ENCODE measurements around the gene HTRA3. TPM values are rescaled to one million over a fixed set of nuclear protein-coding genes. Genes with fewer than 3 reads are reported as not detected.

HTRA3 gene
- total RNA-seq, 1 experiment from 2014 or later: 2.3 TPM

- Mint-ChIP-seq H3K27me3 (ENCODE audit: low read depth) (no peaks in the 10 kb centered on the region; the same call in 1 of the 2 replicates), H3K27ac (no peak overlapping the region), H3K4me3 (no peak overlapping the region), H3K9me3 (no peaks in the 10 kb centered on the region), H3K36me3 (no peaks in the 10 kb centered on the region), H3K4me1 (no peaks in the 10 kb centered on the region)
- CTCF ChIA-PET: interaction anchor here (0.6 to 3.2 kb wide), 42 partner anchors 9 to 365 kb away, joined by 3 to 30 read pairs (median 4); partner anchors contain the start of gene HTRA3
- ATAC-seq (peak; percentile 89), DNase-seq (ENCODE audit: low spot score) (peak; percentile 95)
- POLR2A ChIA-PET: interaction anchor here (0.9 kb wide), 1 partner anchor 65 kb away, joined by 5 read pairs; no protein-coding TSS in a partner anchor
- TF ChIP-seq, protein P1, sequence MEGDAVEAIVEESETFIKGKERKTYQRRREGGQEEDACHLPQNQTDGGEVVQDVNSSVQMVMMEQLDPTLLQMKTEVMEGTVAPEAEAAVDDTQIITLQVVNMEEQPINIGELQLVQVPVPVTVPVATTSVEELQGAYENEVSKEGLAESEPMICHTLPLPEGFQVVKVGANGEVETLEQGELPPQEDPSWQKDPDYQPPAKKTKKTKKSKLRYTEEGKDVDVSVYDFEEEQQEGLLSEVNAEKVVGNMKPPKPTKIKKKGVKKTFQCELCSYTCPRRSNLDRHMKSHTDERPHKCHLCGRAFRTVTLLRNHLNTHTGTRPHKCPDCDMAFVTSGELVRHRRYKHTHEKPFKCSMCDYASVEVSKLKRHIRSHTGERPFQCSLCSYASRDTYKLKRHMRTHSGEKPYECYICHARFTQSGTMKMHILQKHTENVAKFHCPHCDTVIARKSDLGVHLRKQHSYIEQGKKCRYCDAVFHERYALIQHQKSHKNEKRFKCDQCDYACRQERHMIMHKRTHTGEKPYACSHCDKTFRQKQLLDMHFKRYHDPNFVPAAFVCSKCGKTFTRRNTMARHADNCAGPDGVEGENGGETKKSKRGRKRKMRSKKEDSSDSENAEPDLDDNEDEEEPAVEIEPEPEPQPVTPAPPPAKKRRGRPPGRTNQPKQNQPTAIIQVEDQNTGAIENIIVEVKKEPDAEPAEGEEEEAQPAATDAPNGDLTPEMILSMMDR (IDR thresholded peaks at IDR 0.05): peak; percentile 96
- TF ChIP-seq ETV6 (CRISPR knock-in tag; IDR thresholded peaks at IDR 0.05) (peak; percentile 38; the same call in 1 of the 2 replicates), MAX (CRISPR knock-in tag; IDR thresholded peaks at IDR 0.05) (peak; percentile 69; the same call in 1 of the 2 replicates), ESRRA (CRISPR knock-in tag; IDR thresholded peaks at IDR 0.05; ENCODE audit: borderline replicate concordance) (no peak), NFYB (CRISPR knock-in tag; conservative IDR thresholded peaks at IDR 0.05; ENCODE audit: low read depth) (no peak), KAT7 (CRISPR knock-in tag; IDR thresholded peaks at IDR 0.05; ENCODE audit: borderline replicate concordance) (no peak), FOXP1 (CRISPR knock-in tag; IDR thresholded peaks at IDR 0.05; ENCODE audit: borderline replicate concordance) (no peak), ZNF423 (CRISPR knock-in tag; IDR thresholded peaks at IDR 0.05) (0 out of 2 replicates have a peak, but pooled peaks have one; percentile 34), TCF7 (CRISPR knock-in tag; IDR thresholded peaks at IDR 0.05; ENCODE audit: low read depth) (no peak)
- TF ChIP-seq, protein P2, sequence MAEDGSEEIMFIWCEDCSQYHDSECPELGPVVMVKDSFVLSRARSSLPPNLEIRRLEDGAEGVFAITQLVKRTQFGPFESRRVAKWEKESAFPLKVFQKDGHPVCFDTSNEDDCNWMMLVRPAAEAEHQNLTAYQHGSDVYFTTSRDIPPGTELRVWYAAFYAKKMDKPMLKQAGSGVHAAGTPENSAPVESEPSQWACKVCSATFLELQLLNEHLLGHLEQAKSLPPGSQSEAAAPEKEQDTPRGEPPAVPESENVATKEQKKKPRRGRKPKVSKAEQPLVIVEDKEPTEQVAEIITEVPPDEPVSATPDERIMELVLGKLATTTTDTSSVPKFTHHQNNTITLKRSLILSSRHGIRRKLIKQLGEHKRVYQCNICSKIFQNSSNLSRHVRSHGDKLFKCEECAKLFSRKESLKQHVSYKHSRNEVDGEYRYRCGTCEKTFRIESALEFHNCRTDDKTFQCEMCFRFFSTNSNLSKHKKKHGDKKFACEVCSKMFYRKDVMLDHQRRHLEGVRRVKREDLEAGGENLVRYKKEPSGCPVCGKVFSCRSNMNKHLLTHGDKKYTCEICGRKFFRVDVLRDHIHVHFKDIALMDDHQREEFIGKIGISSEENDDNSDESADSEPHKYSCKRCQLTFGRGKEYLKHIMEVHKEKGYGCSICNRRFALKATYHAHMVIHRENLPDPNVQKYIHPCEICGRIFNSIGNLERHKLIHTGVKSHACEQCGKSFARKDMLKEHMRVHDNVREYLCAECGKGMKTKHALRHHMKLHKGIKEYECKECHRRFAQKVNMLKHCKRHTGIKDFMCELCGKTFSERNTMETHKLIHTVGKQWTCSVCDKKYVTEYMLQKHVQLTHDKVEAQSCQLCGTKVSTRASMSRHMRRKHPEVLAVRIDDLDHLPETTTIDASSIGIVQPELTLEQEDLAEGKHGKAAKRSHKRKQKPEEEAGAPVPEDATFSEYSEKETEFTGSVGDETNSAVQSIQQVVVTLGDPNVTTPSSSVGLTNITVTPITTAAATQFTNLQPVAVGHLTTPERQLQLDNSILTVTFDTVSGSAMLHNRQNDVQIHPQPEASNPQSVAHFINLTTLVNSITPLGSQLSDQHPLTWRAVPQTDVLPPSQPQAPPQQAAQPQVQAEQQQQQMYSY (CRISPR knock-in tag; IDR thresholded peaks at IDR 0.05): peak; percentile 42; the same call in 1 of the 2 replicates
Measured at GRCh38 chr4:8241895-8242696, 27.5 kb upstream of the HTRA3 start.

- ATAC-seq (no peak), DNase-seq (ENCODE audit: low spot score) (no peak)
- Mint-ChIP-seq H3K27me3 (ENCODE audit: low read depth) (no peaks in the 10 kb centered on the region; the same call in 1 of the 2 replicates), H3K36me3 (no peaks in the 10 kb centered on the region), H3K9me3 (no peaks in the 10 kb centered on the region), H3K27ac (no peak overlapping the region), H3K4me1 (no peaks in the 10 kb centered on the region), H3K4me3 (no peak overlapping the region)
- ChIA-PET CTCF (interaction anchor here (0.6 to 3.2 kb wide), 43 partner anchors 8 to 364 kb away, joined by 3 to 30 read pairs (median 3); partner anchors contain the start of gene HTRA3), POLR2A (interaction anchor here (0.9 kb wide), 1 partner anchor 66 kb away, joined by 5 read pairs; no protein-coding TSS in a partner anchor)
- TF ChIP-seq NFE2L1 (CRISPR knock-in tag; IDR thresholded peaks at IDR 0.05): no peak
Measured at GRCh38 chr4:8242782-8243560, 26.6 kb upstream of the HTRA3 start.

GRCh38 chr4:8244001-8244757 lies 25.4 kb upstream of the HTRA3 start:
- DNase-seq (ENCODE audit: low spot score): no peak
- no peaks in the 10 kb centered on the region for H3K9me3 Mint-ChIP-seq
- CTCF ChIA-PET: interaction anchor here (1.0 to 2.0 kb wide), 3 partner anchors 67 to 192 kb away, joined by 3 to 8 read pairs (median 3); no protein-coding TSS in a partner anchor
- no peaks in the 10 kb centered on the region for H3K36me3 Mint-ChIP-seq
- no peaks in the 10 kb centered on the region for H3K4me1 Mint-ChIP-seq
- TF ChIP-seq ZNF138 (CRISPR knock-in tag; conservative IDR thresholded peaks at IDR 0.05) (no peak), ZNF281 (CRISPR knock-in tag; IDR thresholded peaks at IDR 0.05) (no peak), MXD4 (CRISPR knock-in tag; IDR thresholded peaks at IDR 0.05; ENCODE audit: borderline replicate concordance) (no peak), RELA (CRISPR knock-in tag; IDR thresholded peaks at IDR 0.05; ENCODE audit: borderline replicate concordance) (no peak)
- POLR2A ChIA-PET: no interaction called here
- no peak for ATAC-seq
- no peak overlapping the region for H3K4me3 Mint-ChIP-seq
- H3K27ac Mint-ChIP-seq: no peak overlapping the region
- H3K27me3 Mint-ChIP-seq (ENCODE audit: low read depth): no peaks in the 10 kb centered on the region; the same call in 1 of the 2 replicates
